RWPE1 (cell line): ENCODE results near the gene FCHSD2.
A peak's percentile ranks its signal among the peaks of the same experiment; 100 is the strongest.

Experiments
- CTCF ChIA-PET: fragments of 350-600 bp; sonication (Branson Sonifier 250); formaldehyde crosslinking; extraction: SDS; loops from one replicate; lab custom pipeline; 2021; lab: Yijun Ruan, JAX
- POLR2A ChIA-PET: fragments of 400-600 bp; formaldehyde crosslinking; extraction: SDS; loops from one replicate; lab custom pipeline; 2020; ENCODE audit warnings: antibody characterized with exemption; ENCODE audit not compliant: low non-redundant PET; lab: Yijun Ruan, JAX
- DNase-seq: peaks from one replicate; pipeline ENCODE4 v3.0.0; 2012; ENCODE audit warnings: low spot score
- H3K27ac ChIP-seq: fragments of 450-650 bp; 2 replicates; pipeline ENCODE4 v1.5.1; 2017
- TF ChIP-seq, protein P1 (sequence below): fragments of 450-650 bp; conservative IDR thresholded peaks from 2 replicates; pipeline ENCODE4 v1.5.1; 2017; ENCODE audit warnings: low read depth, mild to moderate bottlenecking

The FCHSD2 gene

GRCh38 chr11:73142128-73142377, at the start of gene FCHSD2:
Gene FCHSD2, minus strand, starts transcription at chr11:73142318. Its CDS starts 441 bp downstream, at chr11:73141877.
- ChIA-PET POLR2A (interaction anchor here (0.6 to 0.7 kb wide), 3 partner anchors 23 to 77 kb away, joined by 4 to 5 read pairs (median 4); no protein-coding TSS in a partner anchor), CTCF (interaction anchor here (0.7 to 0.8 kb wide), 4 partner anchors 51 to 320 kb away, joined by 3 to 5 read pairs (median 3); no protein-coding TSS in a partner anchor)
- TF ChIP-seq, protein P1, sequence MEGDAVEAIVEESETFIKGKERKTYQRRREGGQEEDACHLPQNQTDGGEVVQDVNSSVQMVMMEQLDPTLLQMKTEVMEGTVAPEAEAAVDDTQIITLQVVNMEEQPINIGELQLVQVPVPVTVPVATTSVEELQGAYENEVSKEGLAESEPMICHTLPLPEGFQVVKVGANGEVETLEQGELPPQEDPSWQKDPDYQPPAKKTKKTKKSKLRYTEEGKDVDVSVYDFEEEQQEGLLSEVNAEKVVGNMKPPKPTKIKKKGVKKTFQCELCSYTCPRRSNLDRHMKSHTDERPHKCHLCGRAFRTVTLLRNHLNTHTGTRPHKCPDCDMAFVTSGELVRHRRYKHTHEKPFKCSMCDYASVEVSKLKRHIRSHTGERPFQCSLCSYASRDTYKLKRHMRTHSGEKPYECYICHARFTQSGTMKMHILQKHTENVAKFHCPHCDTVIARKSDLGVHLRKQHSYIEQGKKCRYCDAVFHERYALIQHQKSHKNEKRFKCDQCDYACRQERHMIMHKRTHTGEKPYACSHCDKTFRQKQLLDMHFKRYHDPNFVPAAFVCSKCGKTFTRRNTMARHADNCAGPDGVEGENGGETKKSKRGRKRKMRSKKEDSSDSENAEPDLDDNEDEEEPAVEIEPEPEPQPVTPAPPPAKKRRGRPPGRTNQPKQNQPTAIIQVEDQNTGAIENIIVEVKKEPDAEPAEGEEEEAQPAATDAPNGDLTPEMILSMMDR: no peak
- DNase-seq: no peak
- peak within 1 kb of the TSS; percentile 93 for H3K27ac ChIP-seq

- no peak for DNase-seq
- CTCF ChIA-PET: interaction anchor here (0.5 to 1.4 kb wide), 2 partner anchors 99 to 566 kb away, joined by 4 read pairs; no protein-coding TSS in a partner anchor
- H3K27ac ChIP-seq: peak overlapping the region; percentile 95
- TF ChIP-seq, protein P1: no peak
- POLR2A ChIA-PET: no interaction called here
Observed at GRCh38 chr11:73191151-73191550, 49.0 kb upstream of the FCHSD2 start.

GRCh38 chr11:73190557-73190885, 48.4 kb upstream of the FCHSD2 start:
- DNase-seq: no peak
- TF ChIP-seq, protein P1: no peak
- POLR2A ChIA-PET: no interaction called here
- CTCF ChIA-PET: interaction anchor here (1.4 kb wide), 1 partner anchor 99 kb away, joined by 4 read pairs; no protein-coding TSS in a partner anchor
- H3K27ac ChIP-seq: peak overlapping the region; percentile 95

- CTCF ChIA-PET: no interaction called here
- peak overlapping the region; percentile 95; the same call in 1 of the 2 replicates for H3K27ac ChIP-seq
- POLR2A ChIA-PET: no interaction called here
- TF ChIP-seq, protein P1: no peak
- DNase-seq: no peak
Observed at GRCh38 chr11:73189723-73190556, 47.8 kb upstream of the FCHSD2 start.

- TF ChIP-seq, protein P1: no peak
- no peak for DNase-seq
- CTCF ChIA-PET: interaction anchor here (1.1 kb wide), 1 partner anchor 17 kb away, joined by 6 read pairs; no protein-coding TSS in a partner anchor
- H3K27ac ChIP-seq: peak overlapping the region; percentile 3; the same call in 1 of the 2 replicates
- POLR2A ChIA-PET: no interaction called here
Observed at GRCh38 chr11:73189315-73189714, 47.2 kb upstream of the FCHSD2 start.

DNA sequence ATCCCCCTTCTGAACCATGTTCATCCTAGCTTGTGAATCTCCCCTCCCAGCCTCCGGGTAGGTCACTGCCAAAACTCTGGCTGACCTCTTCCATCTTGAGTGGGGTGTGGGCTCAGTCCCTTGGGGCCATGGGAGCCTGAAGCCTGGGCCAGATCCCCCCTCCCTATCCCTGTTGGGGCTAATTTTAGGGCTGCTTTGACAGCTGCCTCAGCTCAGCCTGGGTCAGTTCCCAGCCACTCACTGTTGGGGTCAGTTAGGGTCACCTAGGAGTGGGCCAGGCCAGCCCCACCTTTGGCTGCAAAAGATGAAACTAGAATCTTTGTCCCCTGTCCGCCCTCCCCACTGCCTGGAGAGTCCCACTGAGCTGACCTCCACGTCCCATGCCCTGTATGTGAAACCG, 46.2 kb upstream of the FCHSD2 start:
- POLR2A ChIA-PET: no interaction called here

More for the DNA sequence above, 46.2 kb upstream of the FCHSD2 start:
- CTCF ChIA-PET: interaction anchor here (0.6 to 1.1 kb wide), 3 partner anchors 11 to 354 kb away, joined by 3 to 6 read pairs (median 3); no protein-coding TSS in a partner anchor
- TF ChIP-seq, protein P1: no peak
- no peak for DNase-seq
- H3K27ac ChIP-seq: peak overlapping the region; percentile 92
